Measurements from ENCODE around the gene NEGR1. TPM values are rescaled to one million over a fixed set of nuclear protein-coding genes. Genes with fewer than 3 reads are reported as not detected.

NEGR1 gene
- total and polyA plus RNA-seq, 2 experiments from 2014 or later: 0.57 to 0.94 TPM

GRCh38 chr1:71634159-71634558 lies 648.2 kb downstream of the NEGR1 start:
- Mint-ChIP-seq H3K36me3 (ENCODE audit: low read depth) (no peaks in the 10 kb centered on the region), H3K27me3 (ENCODE audit: insufficient read depth, low read depth, poor library complexity) (no peaks in the 10 kb centered on the region), H3K4me3 (no peak overlapping the region), H3K9me3 (no peaks in the 10 kb centered on the region), H3K27ac (no peak overlapping the region), H3K4me1 (peaks cover 6% of the 10 kb centered on the region; the same call in 2 of the 3 replicates)
- H3K36me3 ChIP-seq (ENCODE audit: insufficient read depth): no peaks in the 10 kb centered on the region
- no peak overlapping the region for H3K4me2 ChIP-seq
- ATAC-seq (no peak), DNase-seq (ENCODE audit: low spot score) (no peak)
- H3K4me3 ChIP-seq: no peak overlapping the region
- no peaks in the 10 kb centered on the region for H3K4me1 ChIP-seq (ENCODE audit: insufficient read depth)
- no peaks in the 10 kb centered on the region for H3K9me2 ChIP-seq (ENCODE audit: insufficient read depth)
- TF ChIP-seq REST (IDR thresholded peaks at IDR 0.05; ENCODE audit: unreplicated experiment) (no peak), ZNF114 (CRISPR knock-in tag; IDR thresholded peaks at IDR 0.05) (no peak), EZH2phosphoT487 (IDR thresholded peaks at IDR 0.05; ENCODE audit: unreplicated experiment) (no peak), JUNB (IDR thresholded peaks at IDR 0.05; ENCODE audit: unreplicated experiment) (no peak), CTCF (conservative IDR thresholded peaks at IDR 0.05; ENCODE audit: low read depth in 2 of 2) (no peak), ZNF462 (CRISPR knock-in tag; IDR thresholded peaks at IDR 0.05) (no peak), EZH2 (IDR thresholded peaks at IDR 0.05; ENCODE audit: low read depth, unreplicated experiment) (no peak), ETS1 (IDR thresholded peaks at IDR 0.05) (no peak), CREB1 (CRISPR knock-in tag; IDR thresholded peaks at IDR 0.05; ENCODE audit: low read depth) (no peak), POLR2AphosphoS5 (IDR thresholded peaks at IDR 0.05; ENCODE audit: low read depth) (no peak), STAT1 (IDR thresholded peaks at IDR 0.05; ENCODE audit: unreplicated experiment) (no peak), NANOG (IDR thresholded peaks at IDR 0.05; ENCODE audit: borderline replicate concordance) (no peak), ZNF331 (CRISPR knock-in tag; IDR thresholded peaks at IDR 0.05; ENCODE audit: low read depth) (no peak)
- H4K20me1 ChIP-seq (replicated peaks; ENCODE audit: insufficient read depth): no peaks in the 10 kb centered on the region
- H2AFZ ChIP-seq: no peak overlapping the region
- H3K27me3 ChIP-seq (ENCODE audit: insufficient read depth): no peaks in the 10 kb centered on the region
- H3K79me2 ChIP-seq (replicated peaks; ENCODE audit: insufficient read depth): no peaks in the 10 kb centered on the region
- no peak overlapping the region for H3K27ac ChIP-seq (ENCODE audit: low read depth)
- H3F3A ChIP-seq (replicated peaks; ENCODE audit: low read depth): no peaks in the 10 kb centered on the region

All from GM23338 (cell line).